A673 (cell line): ENCODE measurements around the gene OLIG1. TPM values are rescaled to one million over a fixed set of nuclear protein-coding genes. Genes with fewer than 3 reads are reported as not detected.

Source experiments
- BruUV-seq: library from RNA; stranded (reverse); fragments of 400-500 nt; replicated peaks from 2 replicates; lab custom pipeline; 2021; lab: Mats Ljungman, UMichigan
- CTCF ChIA-PET: fragments of 300-600 bp; sonication (Branson Sonifier 250); formaldehyde crosslinking; loops from one replicate; lab custom pipeline; 2022; ENCODE audit warnings: antibody characterized with exemption; lab: Charles Lee
- POLR2A ChIA-PET: fragments of 300-600 bp; sonication (Branson Sonifier 250); formaldehyde crosslinking; loops from one replicate; lab custom pipeline; 2022; ENCODE audit warnings: antibody characterized with exemption; ENCODE audit not compliant: low non-redundant PET; lab: Charles Lee
- DNase-seq: peaks from one replicate; pipeline ENCODE4 v3.0.0-alpha.2; 2015; ENCODE audit warnings: low spot score
- H3K27ac ChIP-seq: fragments of 200-600 bp; sonication (generic); 2 replicates; pipeline ENCODE4 v1.5.1; 2016; ENCODE audit warnings: mixed run types, low read depth, mild to moderate bottlenecking, mixed read lengths, antibody characterized with exemption, low read length; ENCODE audit not compliant: poor library complexity, severe bottlenecking
- H3K27me3 ChIP-seq: fragments of 200-600 bp; sonication (generic); replicated peaks from 2 replicates; pipeline ENCODE4 v1.6.1; 2017; ENCODE audit warnings: mixed run types, low read depth, mild to moderate bottlenecking, mixed read lengths, antibody characterized with exemption, low read length; ENCODE audit not compliant: insufficient read depth, poor library complexity
- H3K36me3 ChIP-seq: fragments of 200-600 bp; sonication (generic); 2 replicates; pipeline ENCODE4 v1.6.1; 2016; ENCODE audit warnings: mixed run types, mild to moderate bottlenecking, mixed read lengths, antibody characterized with exemption, low read length; ENCODE audit not compliant: insufficient read depth, poor library complexity, severe bottlenecking
- H3K4me1 ChIP-seq: fragments of 200-600 bp; sonication (generic); 2 replicates; pipeline ENCODE4 v1.6.1; 2017; ENCODE audit warnings: mixed run types, mild to moderate bottlenecking, mixed read lengths, antibody characterized with exemption, low read length; ENCODE audit not compliant: insufficient read depth, poor library complexity, severe bottlenecking
- H3K4me3 ChIP-seq: fragments of 200-600 bp; sonication (generic); 2 replicates; pipeline ENCODE4 v1.5.1; 2016; ENCODE audit warnings: low read depth, mixed run types, mild to moderate bottlenecking, mixed read lengths, low read length; ENCODE audit not compliant: poor library complexity, severe bottlenecking
- H3K9me3 ChIP-seq: fragments of 200-600 bp; sonication (generic); 2 replicates; pipeline ENCODE4 v1.6.1; 2016; ENCODE audit warnings: mixed run types, low read depth, mild to moderate bottlenecking, mixed read lengths, antibody characterized with exemption, low read length; ENCODE audit not compliant: poor library complexity, severe bottlenecking
- EZH2 ChIP-seq: fragments of 200-600 bp; sonication (generic); IDR thresholded peaks from 2 replicates; pipeline ENCODE4 v1.6.1; 2017; ENCODE audit warnings: borderline replicate concordance, low read depth, mild to moderate bottlenecking, mixed read lengths, antibody characterized with exemption, low read length; ENCODE audit not compliant: poor library complexity, severe bottlenecking
- intact Hi-C: fragments of 100-400 bp; cut with micrococcal nuclease; formaldehyde crosslinking; loops from one replicate; pipeline ENCODE4 v1.10.0; 2022; ENCODE audit not compliant: unreplicated experiment
- total RNA-seq: library from RNA; stranded (reverse); gene quantifications from 2 replicates; pipeline ENCODE4 v1.2.3, GENCODE V29; 2021
- TF ChIP-seq, protein P1 (sequence below): fragments of 300-800, 200-600 bp; sonication (generic); conservative IDR thresholded peaks from 2 replicates; pipeline ENCODE4 v1.5.1; 2017; ENCODE audit warnings: low read depth, mild to moderate bottlenecking, antibody characterized with exemption, low read length, moderate library complexity, mixed read lengths

Gene OLIG1
- total RNA-seq, 1 experiment from 2014 or later: not detected

- DNase-seq: no peak
- BruUV-seq: no TSS peak
- ChIA-PET POLR2A (no interaction called here), CTCF (no interaction called here)
- intact Hi-C loops: no loop called here
- no peak overlapping the region for H3K27ac ChIP-seq
- H3K4me1 ChIP-seq: no peaks in the 10 kb centered on the region
- peaks cover 99% of the 10 kb centered on the region for H3K27me3 ChIP-seq
- H3K9me3 ChIP-seq: peaks cover 8% of the 10 kb centered on the region
- TF ChIP-seq, protein P1, sequence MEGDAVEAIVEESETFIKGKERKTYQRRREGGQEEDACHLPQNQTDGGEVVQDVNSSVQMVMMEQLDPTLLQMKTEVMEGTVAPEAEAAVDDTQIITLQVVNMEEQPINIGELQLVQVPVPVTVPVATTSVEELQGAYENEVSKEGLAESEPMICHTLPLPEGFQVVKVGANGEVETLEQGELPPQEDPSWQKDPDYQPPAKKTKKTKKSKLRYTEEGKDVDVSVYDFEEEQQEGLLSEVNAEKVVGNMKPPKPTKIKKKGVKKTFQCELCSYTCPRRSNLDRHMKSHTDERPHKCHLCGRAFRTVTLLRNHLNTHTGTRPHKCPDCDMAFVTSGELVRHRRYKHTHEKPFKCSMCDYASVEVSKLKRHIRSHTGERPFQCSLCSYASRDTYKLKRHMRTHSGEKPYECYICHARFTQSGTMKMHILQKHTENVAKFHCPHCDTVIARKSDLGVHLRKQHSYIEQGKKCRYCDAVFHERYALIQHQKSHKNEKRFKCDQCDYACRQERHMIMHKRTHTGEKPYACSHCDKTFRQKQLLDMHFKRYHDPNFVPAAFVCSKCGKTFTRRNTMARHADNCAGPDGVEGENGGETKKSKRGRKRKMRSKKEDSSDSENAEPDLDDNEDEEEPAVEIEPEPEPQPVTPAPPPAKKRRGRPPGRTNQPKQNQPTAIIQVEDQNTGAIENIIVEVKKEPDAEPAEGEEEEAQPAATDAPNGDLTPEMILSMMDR: no peak
- no peak overlapping the region for H3K4me3 ChIP-seq
- H3K36me3 ChIP-seq: no peaks in the 10 kb centered on the region
Measured at GRCh38 chr21:33069645-33069993, 322 bp upstream of the OLIG1 start.

GRCh38 chr21:33070744-33070997 lies 730 bp downstream of the OLIG1 start:
- ChIA-PET CTCF (no interaction called here), POLR2A (no interaction called here)
- BruUV-seq: no TSS peak
- TF ChIP-seq, protein P1: no peak
- TF ChIP-seq EZH2: no peak
- no peak for DNase-seq
- peaks cover 99% of the 10 kb centered on the region for H3K27me3 ChIP-seq
- peaks cover 8% of the 10 kb centered on the region for H3K9me3 ChIP-seq
- no peaks in the 10 kb centered on the region for H3K36me3 ChIP-seq
- H3K4me3 ChIP-seq: no peak overlapping the region
- H3K27ac ChIP-seq: no peak overlapping the region
- intact Hi-C loops: no loop called here
- no peaks in the 10 kb centered on the region for H3K4me1 ChIP-seq

GRCh38 chr21:33070998-33071769 lies 1.2 kb downstream of the OLIG1 start:
- CTCF ChIA-PET: no interaction called here
- intact Hi-C loops: no loop called here
- H3K4me1 ChIP-seq: no peaks in the 10 kb centered on the region
- H3K4me3 ChIP-seq: peak overlapping the region; percentile 10
- peak; percentile 20 for TF ChIP-seq EZH2
- TF ChIP-seq, protein P1: no peak
- POLR2A ChIA-PET: no interaction called here
- BruUV-seq: no TSS peak
- no peaks in the 10 kb centered on the region for H3K36me3 ChIP-seq
- H3K27ac ChIP-seq: no peak overlapping the region
- no peak for DNase-seq
- peaks cover 99% of the 10 kb centered on the region for H3K27me3 ChIP-seq
- H3K9me3 ChIP-seq: peaks cover 8% of the 10 kb centered on the region
